GM23248 (cell line): ENCODE results near the gene GPD2. TPM values are rescaled to one million over a fixed set of nuclear protein-coding genes. Genes with fewer than 3 reads are reported as not detected.

Experiments
- DNase-seq: peaks from one replicate; pipeline ENCODE4 v3.0.0-alpha.2; 2015
- H2AFZ ChIP-seq: fragments of 200-600 bp; sonication (generic); 2 replicates; pipeline ENCODE4 v1.6.1; 2016; ENCODE audit warnings: antibody characterized with exemption
- H3F3A ChIP-seq: fragments of 200-600 bp; sonication (generic); 2 replicates; pipeline ENCODE4 v1.6.1; 2016; ENCODE audit warnings: mild to moderate bottlenecking, antibody characterized with exemption, mixed run types; ENCODE audit not compliant: insufficient read depth
- H3K27ac ChIP-seq: fragments of 200-600 bp; sonication (generic); 2 replicates; pipeline ENCODE4 v1.5.1; 2016; ENCODE audit warnings: mild to moderate bottlenecking
- H3K27me3 ChIP-seq: fragments of 200-600 bp; sonication (generic); replicated peaks from 2 replicates; pipeline ENCODE4 v1.6.1; 2016; ENCODE audit warnings: mild to moderate bottlenecking; ENCODE audit not compliant: insufficient read depth
- H3K36me3 ChIP-seq: fragments of 200-600 bp; sonication (generic); 2 replicates; pipeline ENCODE4 v1.6.1; 2016; ENCODE audit warnings: low read depth, mild to moderate bottlenecking
- H3K4me1 ChIP-seq: fragments of 200-600 bp; sonication (generic); 2 replicates; pipeline ENCODE4 v1.6.1; 2016; ENCODE audit warnings: mild to moderate bottlenecking; ENCODE audit not compliant: insufficient read depth
- H3K4me2 ChIP-seq: fragments of 200-600 bp; sonication (generic); one replicate; pipeline ENCODE4 v1.6.1; 2016; ENCODE audit warnings: mild to moderate bottlenecking; ENCODE audit not compliant: unreplicated experiment
- H3K4me3 ChIP-seq: fragments of 200-600 bp; sonication (generic); 2 replicates; pipeline ENCODE4 v1.5.1; 2016; ENCODE audit warnings: mild to moderate bottlenecking
- H3K79me2 ChIP-seq: fragments of 200-600 bp; sonication (generic); 2 replicates; pipeline ENCODE4 v1.6.1; 2016; ENCODE audit warnings: mild to moderate bottlenecking; ENCODE audit not compliant: insufficient read depth
- H3K9ac ChIP-seq: fragments of 200-600 bp; sonication (generic); 2 replicates; pipeline ENCODE4 v1.6.1; 2016; ENCODE audit warnings: mild to moderate bottlenecking
- H3K9me2 ChIP-seq: fragments of 200-600 bp; sonication (generic); 2 replicates; pipeline ENCODE4 v1.6.1; 2016; ENCODE audit warnings: mixed run types, mild to moderate bottlenecking, moderate library complexity; ENCODE audit not compliant: insufficient read depth
- H3K9me3 ChIP-seq: fragments of 200-600 bp; sonication (generic); one replicate; pipeline ENCODE4 v1.6.1; 2017; ENCODE audit warnings: low read depth
- H4K20me1 ChIP-seq: fragments of 200-600 bp; sonication (generic); 2 replicates; pipeline ENCODE4 v1.6.0; 2016; ENCODE audit not compliant: insufficient read depth
- EZH2 ChIP-seq: fragments of 200-600 bp; sonication (generic); IDR thresholded peaks from 2 replicates; pipeline ENCODE4 v1.6.1; 2018; ENCODE audit warnings: antibody characterized with exemption, mild to moderate bottlenecking; ENCODE audit not compliant: insufficient read depth, poor library complexity, severe bottlenecking
- EZH2phosphoT487 ChIP-seq: fragments of 200-600 bp; sonication (generic); IDR thresholded peaks from 2 replicates; pipeline ENCODE4 v1.6.1; 2018; ENCODE audit warnings: antibody characterized with exemption, moderate library complexity, mild to moderate bottlenecking, low read depth; ENCODE audit not compliant: insufficient read depth
- WGBS, 2 experiments: methylation state at CpG; one replicate each; pipeline ENCODE4 v1.1.6; 2015 to 2017; ENCODE audit warnings: low lambda C conversion rate in 2 of 2, low coverage in 1 of 2; ENCODE audit errors: missing lambda C conversion rate in 2 of 2; 5-methylcytosine and 5-hydroxymethylcytosine counted together
- in situ Hi-C: fragments of 300-500 bp; cut with MboI; formaldehyde crosslinking; loops from 2 replicates; pipeline ENCODE4 v1.15.0; 2020
- polyA plus RNA-seq: library from polyadenylated mRNA; unstranded; fragments of >200 nt; fragmentation: Nextera tagmentation; extraction: Ambion mirVana; gene quantifications from 2 replicates; pipeline ENCODE4 v1.2.1, GENCODE V29; 2016
- total RNA-seq: library from RNA; depleted of rRNA; stranded (reverse); fragments of >200 nt; shearing (Covaris generic); gene quantifications from 2 replicates; pipeline ENCODE4 v1.2.3, GENCODE V29; 2014

The GPD2 gene
- total and polyA plus RNA-seq, 2 experiments from 2014 or later = 16.1 to 37.7 TPM

- Histone ChIP-seq H3K79me2 (peaks cover 97% of the 10 kb centered on the region), H3K27ac (0 out of 2 replicates have a peak overlapping the region, but pooled peaks have one; percentile 7), H3K4me3 (no peak overlapping the region), H3K36me3 (no peaks in the 10 kb centered on the region), H3K9me3 (no peaks in the 10 kb centered on the region), H3K4me2 (peak overlapping the region; percentile 18), H4K20me1 (no peaks in the 10 kb centered on the region), H3K9ac (no peak overlapping the region), H3K4me1 (peaks cover 56% of the 10 kb centered on the region), H3K9me2 (no peaks in the 10 kb centered on the region), H2AFZ (no peak overlapping the region; the same call in 1 of the 2 replicates), H3K27me3 (no peaks in the 10 kb centered on the region), H3F3A (peaks cover 26% of the 10 kb centered on the region)
- no peak for TF ChIP-seq EZH2
- no peak for TF ChIP-seq EZH2phosphoT487
- 54 to 56% methylated on average over 8 of the region's 8 CpGs for WGBS, 2 experiments
- in situ Hi-C loops = no loop called here
- DNase-seq = peak; percentile 34
These were observed 21.6 kb downstream of the GPD2 start for GRCh38 chr2:156457523-156458517.

- no peaks in the 10 kb centered on the region for H4K20me1 ChIP-seq
- WGBS, 2 experiments = 96 to 97% methylated on average over 4 of the region's 4 CpGs
- peaks cover 33% of the 10 kb centered on the region for H3F3A ChIP-seq
- no peaks in the 10 kb centered on the region for H3K9me3 ChIP-seq
- no peak overlapping the region for H3K4me3 ChIP-seq
- DNase-seq = no peak
- peaks cover 63% of the 10 kb centered on the region for H3K4me1 ChIP-seq
- H3K4me2 ChIP-seq = no peak overlapping the region
- no peaks in the 10 kb centered on the region for H3K27me3 ChIP-seq
- H2AFZ ChIP-seq = no peak overlapping the region
- H3K79me2 ChIP-seq = peaks cover 92% of the 10 kb centered on the region
- H3K9me2 ChIP-seq = no peaks in the 10 kb centered on the region
- no peak overlapping the region for H3K27ac ChIP-seq
- no peaks in the 10 kb centered on the region for H3K36me3 ChIP-seq
- no peak for TF ChIP-seq EZH2
- no peak for TF ChIP-seq EZH2phosphoT487
- in situ Hi-C loops = no loop called here
- no peak overlapping the region for H3K9ac ChIP-seq
These were observed 23.5 kb downstream of the GPD2 start for GRCh38 chr2:156459720-156460119.

- H3F3A ChIP-seq = peaks cover 25% of the 10 kb centered on the region; the same call in 1 of the 2 replicates
- H3K79me2 ChIP-seq = peaks cover 95% of the 10 kb centered on the region
- H3K27ac ChIP-seq = peak overlapping the region; percentile 30
- H3K9me2 ChIP-seq = no peaks in the 10 kb centered on the region
- H3K4me1 ChIP-seq = peaks cover 45% of the 10 kb centered on the region
- peak; percentile 47 for DNase-seq
- TF ChIP-seq EZH2 (no peak), EZH2phosphoT487 (no peak)
- in situ Hi-C loops = no loop called here
- H3K27me3 ChIP-seq = no peaks in the 10 kb centered on the region
- H3K4me3 ChIP-seq = peak overlapping the region; percentile 41
- no peaks in the 10 kb centered on the region for H4K20me1 ChIP-seq
- no peaks in the 10 kb centered on the region for H3K36me3 ChIP-seq
- 0 to 3% methylated on average over 1 of the region's 1 CpG for WGBS, 2 experiments
- H3K4me2 ChIP-seq = peak overlapping the region; percentile 50
- peak overlapping the region; percentile 32; the same call in 1 of the 2 replicates for H2AFZ ChIP-seq
- no peaks in the 10 kb centered on the region for H3K9me3 ChIP-seq
- H3K9ac ChIP-seq = 0 out of 2 replicates have a peak overlapping the region, but pooled peaks have one; percentile 0
These were observed 27.9 kb downstream of the GPD2 start for GRCh38 chr2:156464106-156464505.

GRCh38 chr2:156465573-156465972 is 29.4 kb downstream of the GPD2 start:
- DNase-seq = no peak
- Histone ChIP-seq H3K4me1 (peaks cover 35% of the 10 kb centered on the region), H3F3A (peaks cover 25% of the 10 kb centered on the region; the same call in 1 of the 2 replicates), H3K27ac (no peak overlapping the region), H3K4me2 (no peak overlapping the region), H3K9me2 (no peaks in the 10 kb centered on the region), H3K27me3 (no peaks in the 10 kb centered on the region), H3K9ac (no peak overlapping the region), H3K79me2 (peaks cover 95% of the 10 kb centered on the region), H4K20me1 (no peaks in the 10 kb centered on the region), H2AFZ (no peak overlapping the region), H3K4me3 (no peak overlapping the region), H3K9me3 (no peaks in the 10 kb centered on the region), H3K36me3 (no peaks in the 10 kb centered on the region)
- in situ Hi-C loops = no loop called here
- TF ChIP-seq EZH2phosphoT487 (no peak), EZH2 (no peak)
- 78 to 80% methylated on average over 2 of the region's 2 CpGs for WGBS, 2 experiments
